GM10266 (cell line): ENCODE measurements around the gene OR2B2.

Experiments
- DNase-seq: peaks from one replicate; pipeline ENCODE4 v3.0.0; 2012; ENCODE audit errors: extremely low spot score
- TF ChIP-seq, protein P1 (sequence below): IDR thresholded peaks from 2 replicates; pipeline ENCODE4 v1.5.1; 2012; ENCODE audit warnings: mild to moderate bottlenecking, low read depth; ENCODE audit not compliant: control insufficient read depth, insufficient read depth; ENCODE audit errors: missing control alignments

The OR2B2 gene

DNA sequence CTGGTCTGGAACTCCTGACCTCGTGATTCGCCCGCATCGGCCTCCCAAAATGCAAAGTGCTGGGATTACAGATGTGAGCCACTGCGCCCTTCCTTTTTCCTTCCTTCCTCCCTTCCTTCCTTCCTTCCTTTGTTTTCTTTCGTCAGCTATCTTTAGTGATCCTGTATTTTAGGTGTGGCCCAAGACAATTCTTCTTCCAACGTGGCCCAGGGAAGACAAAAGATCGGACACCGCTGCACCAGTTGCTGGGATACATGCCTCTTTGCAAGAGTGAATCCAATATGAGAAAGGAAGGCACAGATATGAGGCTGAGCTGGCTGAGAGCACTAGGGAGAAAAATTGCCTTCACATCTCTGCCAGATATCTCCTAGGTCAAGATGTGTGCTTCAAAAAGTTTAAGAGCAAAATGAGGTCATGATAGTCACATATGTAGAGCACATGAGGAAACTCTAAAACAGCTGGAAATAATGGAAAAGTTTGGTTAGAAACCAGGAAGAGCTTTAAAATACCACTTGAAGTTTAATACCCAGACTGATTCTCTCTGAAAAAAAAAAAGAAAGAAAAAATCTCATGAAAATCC, 41.8 kb downstream of the OR2B2 start:
- DNase-seq = no peak
- TF ChIP-seq, protein P1, sequence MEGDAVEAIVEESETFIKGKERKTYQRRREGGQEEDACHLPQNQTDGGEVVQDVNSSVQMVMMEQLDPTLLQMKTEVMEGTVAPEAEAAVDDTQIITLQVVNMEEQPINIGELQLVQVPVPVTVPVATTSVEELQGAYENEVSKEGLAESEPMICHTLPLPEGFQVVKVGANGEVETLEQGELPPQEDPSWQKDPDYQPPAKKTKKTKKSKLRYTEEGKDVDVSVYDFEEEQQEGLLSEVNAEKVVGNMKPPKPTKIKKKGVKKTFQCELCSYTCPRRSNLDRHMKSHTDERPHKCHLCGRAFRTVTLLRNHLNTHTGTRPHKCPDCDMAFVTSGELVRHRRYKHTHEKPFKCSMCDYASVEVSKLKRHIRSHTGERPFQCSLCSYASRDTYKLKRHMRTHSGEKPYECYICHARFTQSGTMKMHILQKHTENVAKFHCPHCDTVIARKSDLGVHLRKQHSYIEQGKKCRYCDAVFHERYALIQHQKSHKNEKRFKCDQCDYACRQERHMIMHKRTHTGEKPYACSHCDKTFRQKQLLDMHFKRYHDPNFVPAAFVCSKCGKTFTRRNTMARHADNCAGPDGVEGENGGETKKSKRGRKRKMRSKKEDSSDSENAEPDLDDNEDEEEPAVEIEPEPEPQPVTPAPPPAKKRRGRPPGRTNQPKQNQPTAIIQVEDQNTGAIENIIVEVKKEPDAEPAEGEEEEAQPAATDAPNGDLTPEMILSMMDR = no peak

DNA sequence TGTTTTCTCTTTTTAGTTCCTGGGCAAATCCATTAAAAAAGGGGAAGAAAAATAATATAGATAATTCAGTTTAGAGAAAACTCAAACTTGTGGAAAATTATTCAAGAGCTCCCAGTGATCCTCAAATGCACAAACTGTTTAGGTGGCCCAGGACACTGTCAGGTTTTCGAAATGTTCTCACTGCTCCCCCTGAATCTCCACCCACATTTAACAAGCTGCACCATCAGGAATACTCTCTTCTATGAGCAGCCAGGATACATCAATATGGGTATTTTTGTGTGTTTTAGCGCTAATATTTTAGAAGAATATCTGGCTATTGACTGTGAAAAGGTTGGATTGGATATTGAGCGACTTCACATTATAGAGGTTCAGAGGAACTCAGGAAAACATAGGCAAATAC, 43.9 kb downstream of the OR2B2 start:
- DNase-seq = no peak
- TF ChIP-seq, protein P1 = no peak

DNA sequence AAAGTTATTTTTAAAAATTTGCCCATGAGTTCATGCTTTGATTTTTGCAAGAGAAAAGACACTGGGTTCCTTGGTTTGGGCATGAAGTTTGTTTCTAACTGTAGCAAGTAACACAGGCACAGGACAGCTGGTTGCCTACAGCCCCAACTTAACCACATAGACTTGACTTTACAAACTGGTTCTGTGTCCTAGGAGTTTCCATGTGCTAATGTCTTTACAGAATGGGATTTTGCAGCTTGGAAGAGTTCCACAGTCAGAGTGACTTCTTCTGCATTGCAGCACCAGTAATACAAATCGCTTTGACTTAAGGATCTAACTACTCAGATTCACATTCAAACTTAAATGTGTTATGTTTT, 44.3 kb downstream of the OR2B2 start:
- TF ChIP-seq, protein P1 = no peak
- no peak for DNase-seq

DNA sequence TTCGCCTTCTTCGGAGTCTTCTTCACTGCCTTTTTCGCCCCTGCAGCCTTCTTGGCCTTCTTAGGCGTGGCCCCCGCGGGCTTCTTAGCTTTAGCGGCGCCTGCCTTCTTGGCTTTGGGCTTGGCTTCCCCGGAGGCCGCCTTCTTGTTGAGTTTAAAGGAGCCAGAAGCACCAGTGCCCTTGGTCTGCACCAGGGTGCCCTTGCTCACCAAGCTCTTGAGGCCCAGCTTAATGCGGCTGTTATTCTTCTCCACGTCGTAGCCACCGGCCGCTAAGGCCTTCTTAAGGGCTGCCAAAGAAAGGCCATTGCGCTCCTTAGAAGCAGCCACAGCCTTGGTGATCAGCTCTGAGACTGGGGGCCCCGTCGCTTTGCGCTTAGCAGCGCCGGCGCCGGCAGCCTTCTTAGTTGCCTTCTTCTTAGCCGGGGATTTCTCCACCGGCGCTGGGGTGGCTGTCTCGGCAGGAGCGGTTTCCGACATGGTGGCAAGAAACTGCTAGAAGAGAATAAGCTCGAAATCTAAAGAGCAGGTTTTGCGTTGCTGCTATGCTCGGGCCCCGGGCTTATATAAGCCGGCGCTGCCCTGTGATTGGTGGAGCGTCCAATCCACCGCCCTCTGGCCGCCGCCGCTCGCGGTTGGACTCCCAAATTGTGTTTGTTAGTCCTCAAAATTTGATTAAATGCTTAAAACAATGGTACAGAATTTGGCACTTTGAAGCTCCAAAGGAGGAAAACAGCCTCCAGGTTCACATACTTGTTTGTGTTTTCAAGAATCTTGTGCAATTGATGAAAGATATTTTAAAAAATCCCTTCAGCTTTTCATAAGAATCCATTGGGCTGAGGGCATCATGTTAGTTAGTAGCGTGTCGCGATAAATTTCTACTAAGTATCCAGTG, 44.9 kb downstream of the OR2B2 start:
- TF ChIP-seq, protein P1 = no peak
- peak; percentile 73 for DNase-seq

DNA sequence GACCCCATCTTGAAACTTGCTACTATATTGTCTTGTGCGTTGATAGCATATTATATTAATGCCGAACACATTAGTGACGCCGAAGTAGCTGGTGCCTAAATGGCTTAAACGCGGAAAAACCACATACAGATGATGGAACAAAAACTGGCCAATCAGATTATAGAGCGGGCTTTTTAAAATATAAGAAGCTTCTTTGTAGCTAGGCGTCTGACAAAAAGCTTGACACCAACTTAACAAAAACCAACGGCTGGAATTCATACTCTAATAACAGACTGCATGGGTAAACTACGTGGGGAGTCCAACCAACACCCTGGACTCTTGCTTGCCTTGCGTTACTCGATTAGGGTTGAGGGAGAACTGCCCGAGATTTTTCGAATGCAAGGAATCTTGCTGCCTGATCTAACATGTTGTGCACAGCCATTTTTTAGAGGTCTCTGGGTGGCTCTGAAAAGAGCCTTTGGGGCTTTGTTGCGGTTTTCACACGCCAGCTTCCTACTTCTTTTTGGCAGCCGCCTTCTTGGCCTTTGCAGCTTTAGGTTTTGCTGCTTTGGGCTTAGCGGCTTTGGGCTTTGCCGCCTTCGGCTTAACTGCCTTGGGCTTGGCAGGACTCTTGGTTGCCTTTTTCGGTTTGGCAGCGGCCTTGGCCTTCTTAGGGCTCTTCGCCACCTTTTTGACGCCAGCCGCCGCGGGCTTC, 45.7 kb downstream of the OR2B2 start:
- TF ChIP-seq, protein P1 = no peak
- DNase-seq = peak; percentile 66

DNA sequence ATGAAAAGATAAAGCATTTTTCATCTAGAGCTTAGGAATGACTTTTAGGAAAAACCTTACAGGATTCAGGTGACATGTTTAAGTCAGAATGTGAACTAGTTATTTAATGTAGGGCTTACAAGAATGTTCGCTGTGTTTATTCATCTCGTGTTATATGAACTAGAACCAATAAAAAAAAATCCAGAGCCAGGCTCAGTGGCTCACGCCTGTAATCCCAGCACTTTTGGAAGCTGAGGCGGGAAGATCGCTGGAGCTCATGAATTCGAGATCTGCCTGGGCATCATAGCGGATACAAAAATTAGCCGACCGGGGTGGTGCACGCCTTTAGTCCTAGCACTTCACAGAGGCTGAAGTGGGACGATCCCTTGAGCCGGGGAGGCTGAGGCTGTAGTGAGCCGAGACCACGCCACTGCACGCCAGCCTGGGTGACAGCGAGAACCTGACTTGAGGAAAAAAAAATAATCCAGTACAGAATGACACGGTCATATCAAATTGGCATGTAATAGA, 46.3 kb downstream of the OR2B2 start:
- TF ChIP-seq, protein P1 = no peak
- DNase-seq = no peak
